ENCODE measurements around the gene ANKFY1.

DNA sequence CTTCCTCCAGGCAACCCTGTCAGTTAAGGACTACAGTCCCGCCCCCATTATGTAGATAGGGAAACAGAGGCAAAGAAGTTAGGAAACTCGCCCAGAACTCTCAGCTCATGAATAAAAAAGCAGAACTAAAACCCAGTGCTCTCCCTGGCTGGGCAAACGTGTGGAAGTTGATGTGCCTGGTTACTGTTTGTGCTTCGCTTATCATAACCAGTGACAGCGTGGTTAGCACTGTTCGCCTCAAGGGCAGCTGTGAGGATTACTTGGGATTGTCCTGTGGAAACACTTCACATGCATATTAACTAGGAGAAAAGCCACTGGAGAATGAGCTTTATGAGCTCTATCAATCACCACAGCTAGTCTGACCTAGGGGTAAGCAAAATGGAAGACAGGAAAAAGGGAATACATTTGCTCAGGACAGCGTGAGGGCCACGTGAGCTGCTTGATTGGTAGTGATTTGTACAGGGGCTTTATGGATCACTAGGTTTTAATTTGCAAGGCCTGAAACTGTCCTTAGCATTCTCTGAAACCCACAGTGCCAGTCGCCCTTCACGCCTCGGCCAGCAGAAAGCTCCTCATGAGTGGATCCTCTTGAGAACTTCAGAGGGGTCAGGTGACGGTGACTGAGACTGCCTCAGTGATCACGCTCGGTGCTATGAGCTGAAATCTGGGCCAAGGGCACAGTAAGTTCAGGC lies 100.9 kb downstream of the ANKFY1 start:
- TF ChIP-seq, protein P1, sequence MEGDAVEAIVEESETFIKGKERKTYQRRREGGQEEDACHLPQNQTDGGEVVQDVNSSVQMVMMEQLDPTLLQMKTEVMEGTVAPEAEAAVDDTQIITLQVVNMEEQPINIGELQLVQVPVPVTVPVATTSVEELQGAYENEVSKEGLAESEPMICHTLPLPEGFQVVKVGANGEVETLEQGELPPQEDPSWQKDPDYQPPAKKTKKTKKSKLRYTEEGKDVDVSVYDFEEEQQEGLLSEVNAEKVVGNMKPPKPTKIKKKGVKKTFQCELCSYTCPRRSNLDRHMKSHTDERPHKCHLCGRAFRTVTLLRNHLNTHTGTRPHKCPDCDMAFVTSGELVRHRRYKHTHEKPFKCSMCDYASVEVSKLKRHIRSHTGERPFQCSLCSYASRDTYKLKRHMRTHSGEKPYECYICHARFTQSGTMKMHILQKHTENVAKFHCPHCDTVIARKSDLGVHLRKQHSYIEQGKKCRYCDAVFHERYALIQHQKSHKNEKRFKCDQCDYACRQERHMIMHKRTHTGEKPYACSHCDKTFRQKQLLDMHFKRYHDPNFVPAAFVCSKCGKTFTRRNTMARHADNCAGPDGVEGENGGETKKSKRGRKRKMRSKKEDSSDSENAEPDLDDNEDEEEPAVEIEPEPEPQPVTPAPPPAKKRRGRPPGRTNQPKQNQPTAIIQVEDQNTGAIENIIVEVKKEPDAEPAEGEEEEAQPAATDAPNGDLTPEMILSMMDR (IDR thresholded peaks at IDR 0.05; ENCODE audit: low read depth, low read length): no peak
- TF ChIP-seq MYC (IDR thresholded peaks at IDR 0.05; ENCODE audit: low read depth, low read length) (no peak), POLR2A (IDR thresholded peaks at IDR 0.05; ENCODE audit: extremely low read depth, insufficient read length) (no peak)
- TF ChIP-seq, protein P2, sequence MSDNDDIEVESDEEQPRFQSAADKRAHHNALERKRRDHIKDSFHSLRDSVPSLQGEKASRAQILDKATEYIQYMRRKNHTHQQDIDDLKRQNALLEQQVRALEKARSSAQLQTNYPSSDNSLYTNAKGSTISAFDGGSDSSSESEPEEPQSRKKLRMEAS (IDR thresholded peaks at IDR 0.05; ENCODE audit: low read depth, low read length): no peak

Data from NB4 (cell line).